ENCODE measurements around the gene LSM14B.
"Not testable (repeated sequence)": the region's sequence is repeated elsewhere in the genome, so short reads cannot be mapped to it uniquely, and the experiment has no call there.

The LSM14B gene

GRCh38 chr20:62114894-62115293 lies 7.4 kb upstream of the LSM14B start:
- DNase-seq, result no peak

DNA sequence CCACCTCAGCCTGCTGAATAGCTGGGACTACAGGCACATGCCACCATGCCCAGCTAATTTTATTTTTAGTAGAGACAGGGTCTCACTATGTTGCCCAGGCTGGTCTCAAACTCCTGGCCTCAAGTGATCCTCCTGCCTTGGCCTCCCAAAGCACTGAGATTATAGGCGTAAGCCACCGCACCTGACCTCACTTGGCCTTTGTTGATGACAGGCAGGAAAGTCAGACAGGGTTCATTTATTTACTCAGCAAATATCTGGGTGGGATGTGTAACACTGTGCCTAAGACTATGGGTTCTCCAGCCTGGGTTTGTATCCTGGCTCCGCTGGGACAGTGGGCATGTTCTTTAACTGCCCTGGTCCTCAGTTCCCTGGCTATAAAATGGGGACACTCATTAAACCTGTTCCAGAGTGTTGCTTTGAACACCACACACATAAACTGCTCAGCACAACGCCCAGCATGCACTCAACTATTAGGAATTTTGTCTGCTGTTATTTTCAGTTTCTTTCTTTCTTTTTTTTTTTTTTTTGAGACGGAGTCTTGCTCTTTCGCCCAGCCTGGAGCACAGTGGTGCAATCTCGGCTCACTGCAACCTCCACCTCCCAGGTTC lies 6.4 kb upstream of the LSM14B start:
- DNase-seq, result not testable (repeated sequence)

GRCh38 chr20:62116558-62117361 lies 5.5 kb upstream of the LSM14B start:
- DNase-seq, result no peak

DNA sequence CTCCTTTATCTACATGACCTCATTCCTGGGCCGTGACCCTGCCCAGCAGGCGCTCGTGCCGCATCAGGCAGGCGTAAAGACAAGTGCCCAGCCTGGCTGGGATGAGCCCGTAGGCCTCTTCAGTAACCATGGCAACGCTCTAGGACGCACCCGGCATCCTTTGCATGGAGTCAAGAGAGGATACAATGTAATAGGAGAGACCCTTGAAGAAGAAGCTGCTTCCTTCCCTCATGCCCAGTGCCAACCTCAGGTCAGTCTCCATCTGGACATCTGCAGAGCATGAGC lies 5.0 kb upstream of the LSM14B start:
- no peak for DNase-seq

GRCh38 chr20:62117658-62118057 lies 4.6 kb upstream of the LSM14B start:
- DNase-seq, result no peak

DNA sequence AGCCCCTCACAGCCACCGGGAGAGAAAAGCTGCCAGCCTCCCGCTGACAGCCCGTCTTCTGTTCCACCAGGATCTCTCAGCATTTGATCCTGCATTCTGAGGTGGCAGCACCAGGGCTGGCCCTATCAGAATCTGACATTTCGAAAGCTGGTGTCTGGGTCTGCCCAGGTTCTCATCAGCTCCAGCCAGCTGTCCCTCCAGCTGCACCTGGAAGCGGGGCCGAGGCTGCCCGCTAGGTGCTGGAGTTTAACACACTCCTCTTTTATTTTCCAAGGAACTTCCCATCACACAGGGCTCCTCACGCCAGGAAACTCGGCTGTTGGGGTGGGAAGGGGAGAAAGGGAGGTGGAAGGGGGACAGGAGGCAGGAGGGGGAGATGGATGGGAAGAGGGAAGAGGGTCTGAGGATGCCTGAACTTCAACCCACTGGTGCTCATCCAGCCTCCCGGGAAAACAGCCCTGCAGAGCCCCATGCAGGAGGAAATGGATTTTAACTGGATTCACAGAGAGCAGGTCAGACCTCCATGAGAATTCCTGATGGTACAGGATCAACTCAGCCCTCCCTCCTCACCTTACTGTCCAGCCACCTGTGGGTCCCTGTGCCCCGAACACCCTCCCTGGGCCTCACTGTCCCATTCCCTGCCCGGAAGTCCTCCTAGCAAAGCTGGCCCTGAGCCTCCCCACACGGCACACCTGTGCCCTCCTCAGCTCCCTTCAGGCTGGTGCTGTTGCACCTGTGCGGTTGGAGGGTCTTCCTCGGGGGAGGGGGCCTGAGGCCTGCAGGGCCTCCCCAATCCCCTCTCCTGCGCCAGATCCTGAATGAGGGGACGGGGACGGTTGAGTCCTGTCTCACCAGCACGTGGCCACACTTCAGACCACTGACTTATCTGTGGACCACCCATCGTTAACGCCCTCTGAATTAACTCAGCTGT lies 3.9 kb upstream of the LSM14B start:
- DNase-seq, result no peak

DNA sequence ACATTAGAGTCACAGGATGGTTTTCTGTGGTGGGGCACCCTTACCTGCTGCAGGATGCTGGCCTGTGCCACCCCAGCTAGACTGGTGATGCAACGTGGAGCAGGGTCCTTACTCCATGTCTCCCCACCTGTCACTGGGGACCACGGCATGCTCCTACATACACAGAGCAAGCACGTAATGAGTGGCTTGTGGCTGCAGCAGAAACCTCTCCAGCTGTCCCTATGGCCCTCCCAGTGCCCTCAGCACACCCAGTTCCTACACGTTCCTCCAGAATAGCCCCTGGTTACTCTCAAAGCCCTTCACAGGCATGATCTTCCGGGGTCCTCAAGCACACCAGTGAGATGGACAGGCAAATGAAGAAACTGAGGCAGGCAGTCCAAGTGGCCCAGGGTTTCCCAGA lies 3.2 kb upstream of the LSM14B start:
- DNase-seq, result no peak

DNA sequence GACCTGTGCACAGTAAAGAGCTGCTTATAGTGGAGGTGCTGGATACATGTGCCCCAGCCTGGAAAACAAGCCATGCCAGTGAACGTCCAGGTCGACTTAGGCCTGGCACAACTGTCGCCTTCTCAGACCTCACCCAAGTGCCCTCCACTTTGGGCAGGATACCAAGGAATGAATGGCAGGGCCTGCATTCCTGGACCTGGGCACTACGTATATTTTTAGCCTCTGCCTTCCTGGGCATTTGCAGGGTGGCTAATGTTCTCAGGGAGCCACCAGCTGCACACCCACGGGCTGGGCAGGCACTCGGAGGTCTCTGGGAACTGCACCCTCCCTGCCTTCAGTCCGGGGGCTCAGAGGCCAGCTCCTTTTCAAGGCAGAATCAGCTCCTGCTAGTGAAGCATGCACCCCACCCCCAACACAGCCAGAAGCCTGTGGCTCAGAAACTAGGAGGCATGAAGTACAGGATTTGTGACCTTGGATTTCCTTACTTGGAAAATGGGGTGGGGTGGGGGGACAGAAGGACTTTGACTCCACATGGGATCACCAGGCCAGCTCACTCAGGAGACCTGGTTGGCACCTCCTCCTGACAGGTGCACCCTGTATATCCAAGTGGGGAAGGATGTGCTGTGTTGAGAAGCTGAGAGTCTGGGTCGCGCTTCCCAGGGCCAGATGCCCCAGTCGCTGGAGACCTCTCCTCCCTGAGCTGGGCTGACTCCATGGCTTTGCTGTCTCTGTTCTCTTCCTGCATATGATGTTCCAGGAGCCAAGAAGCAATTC lies 2.5 kb upstream of the LSM14B start:
- no peak for DNase-seq

GRCh38 chr20:62120365-62120762 lies 1.9 kb upstream of the LSM14B start:
- no peak for DNase-seq

DNA sequence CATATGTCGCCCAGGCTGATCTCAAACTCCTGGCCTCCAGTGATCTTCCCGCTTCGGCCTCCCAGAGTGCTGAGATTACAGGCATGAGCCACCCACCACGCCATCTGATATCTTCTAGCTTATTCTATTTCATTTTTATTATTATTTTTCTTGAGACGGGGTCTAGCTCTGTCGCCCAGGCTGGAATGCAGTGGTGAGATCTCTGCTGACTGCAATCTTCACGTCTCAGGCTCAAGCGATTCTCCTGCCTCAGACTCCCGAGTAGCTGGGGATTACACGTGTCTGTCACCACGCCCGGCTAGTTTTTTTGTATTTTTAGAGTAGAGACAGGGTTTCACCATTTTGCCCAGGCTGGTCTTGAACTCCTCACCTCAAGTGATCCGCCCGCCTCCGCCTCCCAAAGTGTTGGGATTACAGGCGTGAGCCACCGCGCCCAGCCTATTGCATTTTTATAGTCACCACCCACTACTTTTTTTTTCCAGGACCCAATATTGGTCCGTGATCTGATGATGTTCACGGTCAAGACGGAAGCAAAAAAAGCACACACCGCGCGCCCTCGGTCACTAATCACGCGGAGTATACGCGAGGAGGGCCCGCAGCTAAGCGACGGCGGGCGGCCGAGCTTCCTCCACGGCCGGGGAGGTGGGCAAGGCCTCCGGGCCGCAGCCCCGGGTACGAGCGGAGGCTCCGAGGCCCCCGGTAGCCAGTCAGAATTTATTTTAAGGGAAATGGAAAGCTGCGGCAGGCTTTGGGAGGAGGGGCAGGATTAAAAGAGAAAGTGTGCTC lies 1.1 kb upstream of the LSM14B start:
- DNase-seq, result peak in 1 of 2 experiments; percentile 80

- DNase-seq, result peak in 1 of 2 experiments; percentile 60
Observed at GRCh38 chr20:62122654-62123449, 577 bp downstream of the LSM14B start.

DNA sequence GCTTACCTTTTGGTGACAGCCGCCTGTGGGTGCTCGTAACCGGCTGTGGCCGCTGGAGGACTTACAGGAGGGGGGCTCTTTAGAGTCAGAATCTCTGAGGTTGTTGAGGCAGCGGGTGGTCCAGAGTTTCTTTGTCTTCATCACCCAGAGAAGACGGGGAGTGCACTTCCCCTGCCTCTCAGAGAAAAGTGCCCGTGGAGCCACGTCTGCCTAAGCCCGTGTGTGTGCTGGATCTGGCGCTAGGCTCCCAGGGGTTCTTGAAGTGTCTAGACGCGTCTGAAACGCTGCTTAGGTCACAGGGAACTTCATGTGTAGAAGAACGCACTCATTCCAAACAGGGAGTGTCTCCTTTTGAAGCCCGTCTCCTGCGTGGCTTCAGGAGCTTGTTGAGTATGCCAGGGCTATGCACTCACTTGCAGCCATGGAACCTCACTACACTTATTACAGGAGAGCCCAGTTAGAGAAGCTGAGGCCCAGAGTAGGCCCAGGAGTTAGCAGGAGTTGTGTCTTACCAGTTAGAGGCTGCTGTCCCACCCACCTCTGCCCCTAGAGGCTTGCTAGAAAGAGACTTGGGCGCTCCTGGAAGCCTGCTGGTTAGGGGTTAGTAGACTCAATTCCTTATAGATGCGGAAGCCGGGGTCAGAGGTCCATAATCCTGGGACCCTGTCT lies 1.3 kb downstream of the LSM14B start:
- DNase-seq, result peak in 1 of 2 experiments; percentile 25

DNA sequence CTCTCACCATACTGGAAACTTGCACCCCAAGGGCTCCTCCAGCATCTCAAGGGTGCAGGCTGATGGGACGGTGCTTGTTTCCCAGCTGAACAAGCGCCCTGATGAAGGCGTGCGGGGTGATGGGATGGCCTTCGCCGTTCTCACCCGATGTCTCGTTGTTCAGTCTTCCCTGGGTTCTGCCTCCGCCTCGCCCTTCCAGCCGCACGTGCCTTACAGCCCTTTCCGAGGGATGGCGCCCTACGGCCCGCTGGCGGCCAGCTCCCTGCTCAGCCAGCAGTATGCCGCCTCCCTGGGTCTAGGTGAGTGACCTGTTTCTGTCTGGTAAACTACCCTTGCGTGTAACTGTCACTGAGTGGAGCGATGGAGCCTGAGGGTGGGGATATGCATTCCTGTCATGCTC lies 3.9 kb downstream of the LSM14B start:
- DNase-seq, result no peak

GRCh38 chr20:62127799-62128198 lies 5.5 kb downstream of the LSM14B start:
- no peak for DNase-seq

- no peak for DNase-seq
Observed at GRCh38 chr20:62128502-62128901, 6.2 kb downstream of the LSM14B start.

DNA sequence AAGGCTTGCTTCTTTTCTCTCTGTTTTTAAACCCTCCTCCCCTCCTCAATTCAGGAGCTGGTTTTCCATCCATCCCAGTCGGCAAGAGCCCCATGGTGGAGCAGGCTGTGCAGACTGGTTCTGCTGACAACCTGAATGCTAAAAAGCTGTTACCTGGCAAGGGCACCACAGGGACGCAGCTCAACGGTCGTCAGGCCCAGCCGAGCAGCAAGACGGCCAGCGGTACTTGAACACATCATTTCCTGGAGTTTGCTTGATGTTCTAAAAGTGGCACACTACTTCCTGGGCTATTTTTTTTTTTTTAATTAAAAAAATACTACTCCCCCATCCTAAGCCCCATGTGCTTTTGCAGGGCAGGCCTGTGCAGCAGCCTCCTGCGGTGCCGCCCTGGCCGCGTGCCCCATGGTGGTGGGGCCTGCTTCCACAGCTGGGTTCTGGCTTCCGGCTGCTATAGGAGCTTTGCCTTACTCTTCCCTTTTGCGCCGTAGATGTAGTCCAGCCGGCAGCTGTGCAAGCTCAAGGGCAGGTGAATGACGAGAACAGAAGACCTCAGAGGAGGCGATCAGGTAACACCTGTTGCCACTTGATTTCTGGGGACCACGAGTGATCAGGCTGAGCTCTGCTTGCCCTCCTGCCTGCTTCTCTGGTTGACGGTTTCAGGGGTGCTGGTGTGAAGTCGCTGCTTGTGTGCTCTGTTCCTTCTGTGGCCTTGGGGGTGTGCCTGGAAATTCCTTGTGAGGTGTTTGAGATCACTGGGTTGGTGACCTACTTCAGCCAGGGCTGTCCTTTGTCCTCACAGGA lies 7.7 kb downstream of the LSM14B start:
- no peak for DNase-seq

DNA sequence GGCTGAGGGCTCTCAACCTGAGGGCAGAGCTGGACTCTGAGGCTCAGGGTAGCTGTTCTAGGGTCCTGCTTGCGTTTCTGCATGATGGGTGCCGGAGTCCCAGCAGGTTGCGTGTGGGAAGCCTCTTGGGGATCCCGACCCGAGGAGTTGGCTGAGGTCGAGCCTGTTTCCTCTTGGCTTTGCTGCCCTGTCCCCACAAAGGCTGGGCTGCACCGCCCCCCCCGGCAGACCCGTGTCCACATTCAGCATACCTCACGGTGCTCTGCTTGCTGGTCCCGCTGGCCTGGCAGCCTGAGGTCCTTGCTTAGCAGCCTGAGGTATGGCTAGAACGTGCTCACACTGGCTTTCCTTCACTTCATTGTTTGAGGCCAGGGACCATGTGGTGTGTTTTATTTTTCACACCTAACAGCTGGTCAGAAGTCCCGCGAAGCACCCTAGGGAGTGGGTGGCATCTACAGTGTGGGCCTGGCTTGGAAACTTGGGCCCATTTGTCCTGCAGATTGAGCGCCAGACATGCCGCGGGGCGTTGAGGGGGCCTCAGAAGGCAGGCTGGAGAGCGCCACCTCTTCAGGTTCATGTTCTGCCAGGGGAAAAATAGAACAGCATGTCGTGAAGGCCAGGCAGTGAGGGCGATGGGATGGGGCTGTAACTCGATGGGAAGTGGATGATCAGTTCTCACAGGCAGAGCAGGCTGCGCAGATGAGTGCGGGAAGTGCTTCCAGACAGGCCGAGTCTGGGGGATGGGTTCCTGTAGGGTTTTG lies 9.5 kb downstream of the LSM14B start:
- no peak for DNase-seq

GRCh38 chr20:62132421-62132820 lies 10.1 kb downstream of the LSM14B start:
- no peak for DNase-seq

All from SW 1271 (cell line).